Esophagus muscularis mucosa (tissue), 4 donors: Measurements from ENCODE around the gene PHAF1. TPM values are rescaled to one million over a fixed set of nuclear protein-coding genes. Genes with fewer than 3 reads are reported as not detected.
A peak's percentile ranks its signal among the peaks of the same experiment; 100 is the strongest.

ENCODE experiments used
- DNase-seq: peaks from one replicate; pipeline ENCODE4 v3.0.0-alpha.2; 2017; ENCODE audit errors: extremely low spot score
- H3K27ac ChIP-seq, 4 donors: fragments of 200-600 bp; sonication (generic); replicated peaks in 1 of 4; 1 replicate in 3 of 4; 2 replicates in 1 of 4; pipeline ENCODE4 v1.5.1; 2016 to 2019; ENCODE audit warnings: mild to moderate bottlenecking in 1 of 4
- H3K27me3 ChIP-seq, 4 donors: fragments of 200-600 bp; sonication (generic); one replicate each; pipeline versions ENCODE4 v1.5.1 to v1.6.0; 2016 to 2019
- H3K36me3 ChIP-seq, 4 donors: fragments of 200-600 bp; sonication (generic); one replicate each; pipeline ENCODE4 v1.5.1; 2016 to 2019
- H3K4me1 ChIP-seq, 4 donors: fragments of 200-600 bp; sonication (generic); one replicate each; pipeline ENCODE4 v1.5.1; 2016 to 2019
- H3K4me3 ChIP-seq, 4 donors: fragments of 200-600 bp; sonication (generic); 1 replicate in 2 of 4; 2 replicates in 2 of 4; pipeline ENCODE4 v1.5.1; 2016 to 2019; ENCODE audit warnings: mild to moderate bottlenecking in 4 of 4, moderate library complexity in 1 of 4
- H3K9me3 ChIP-seq, 4 donors: fragments of 200-600 bp; sonication (generic); 1 replicate in 3 of 4; 2 replicates in 1 of 4; pipeline ENCODE4 v1.5.1; 2016 to 2019
- CTCF ChIP-seq, 3 experiments: fragments of 200-600 bp in 2 of 3; fragments of 450-650 bp in 1 of 3; sonication (generic) in 2 of 3; IDR thresholded peaks; one replicate each; pipeline ENCODE4 v1.5.1; 2017 to 2019; ENCODE audit warnings: antibody characterized with exemption in 3 of 3, mild to moderate bottlenecking in 2 of 3, moderate library complexity in 1 of 3
- EP300 ChIP-seq: sonication (generic); formaldehyde crosslinking; IDR thresholded peaks from one replicate; pipeline ENCODE4 v1.6.1; 2017; ENCODE audit warnings: antibody characterized with exemption
- POLR2A ChIP-seq: fragments of 450-650 bp; IDR thresholded peaks from one replicate; pipeline ENCODE4 v1.6.1; 2017; ENCODE audit warnings: antibody characterized with exemption, moderate library complexity, mild to moderate bottlenecking, low read depth
- POLR2AphosphoS5 ChIP-seq, 2 donors: sonication (generic); formaldehyde crosslinking; IDR thresholded peaks; one replicate each; pipeline ENCODE4 v1.6.1; 2017; ENCODE audit warnings: antibody characterized with exemption in 2 of 2
- WGBS: methylation state at CpG from one replicate; pipeline ENCODE4 v1.1.5; 2018; 5-methylcytosine and 5-hydroxymethylcytosine counted together
- intact Hi-C: fragments of 100-400 bp; cut with DNase I; formaldehyde crosslinking; loops from one replicate; pipeline ENCODE4 v1.15.1; 2023
- total RNA-seq, 4 donors: library from RNA; depleted of rRNA; stranded (reverse); fragments of >200 nt; gene quantifications; one replicate each; pipeline versions ENCODE4 v1.1.0 to v1.2.1, GENCODE V29; 2016

The PHAF1 gene
- 10 to 100 TPM; 11.4 to 23.7 (median 17.1) TPM for total RNA-seq

- Histone ChIP-seq H3K27me3 (no peaks in the 10 kb centered on the region), H3K4me3 (peak within 1 kb of the TSS; percentile 91 to 96 (median 92)), H3K9me3 (no peaks in the 10 kb centered on the region), H3K36me3 (peaks cover 0 to 7% (median 0%) of the 10 kb centered on the region in 4 donors), H3K4me1 (peaks cover 13 to 40% (median 31%) of the 10 kb centered on the region in 4 donors), H3K27ac (peak within 1 kb of the TSS; percentile 75 to 86 (median 77))
- peak; percentile 93 to 97 for TF ChIP-seq POLR2AphosphoS5 (IDR thresholded peaks at IDR 0.05)
- TF ChIP-seq CTCF (IDR thresholded peaks at IDR 0.05), result peak in 1 of 3 experiments; percentile 30
- TF ChIP-seq EP300, result no peak
- TF ChIP-seq POLR2A, result no peak
- 0% methylated on average over 17 of the region's 63 CpGs for WGBS
- DNase-seq, result peak; percentile 97
- intact Hi-C loops, result loop anchor here (5.0 kb wide), 2 partner anchors 82 to 132 kb away; partner anchors contain the start of gene CBFB
Observed at GRCh38 chr16:67109407-67110135, at the start of gene PHAF1. Gene PHAF1, plus strand, starts transcription at chr16:67109941. Its CDS starts 235 bp downstream, at chr16:67110176.

- TF ChIP-seq POLR2AphosphoS5 (IDR thresholded peaks at IDR 0.05) (no peak), POLR2A (no peak), EP300 (no peak), CTCF (IDR thresholded peaks at IDR 0.05) (no peak)
- Histone ChIP-seq H3K36me3 (peaks cover 4 to 16% (median 14%) of the 10 kb centered on the region in 4 donors), H3K27ac (no peak overlapping the region), H3K4me1 (no peaks in the 10 kb centered on the region), H3K4me3 (no peak overlapping the region), H3K27me3 (no peaks in the 10 kb centered on the region), H3K9me3 (no peaks in the 10 kb centered on the region)
- intact Hi-C loops, result no loop called here
- DNase-seq, result no peak
- 61% methylated on average over 2 of the region's 2 CpGs for WGBS
Observed at GRCh38 chr16:67063008-67063407, 46.7 kb upstream of the PHAF1 start.

GRCh38 chr16:67068212-67068753 is 41.5 kb upstream of the PHAF1 start:
- no peak for DNase-seq
- no peaks in the 10 kb centered on the region for H3K27me3 ChIP-seq
- 98% methylated on average over 2 of the region's 2 CpGs for WGBS
- intact Hi-C loops, result no loop called here
- no peaks in the 10 kb centered on the region for H3K9me3 ChIP-seq
- no peak for TF ChIP-seq POLR2AphosphoS5 (IDR thresholded peaks at IDR 0.05)
- no peak for TF ChIP-seq EP300
- TF ChIP-seq CTCF (IDR thresholded peaks at IDR 0.05), result no peak
- no peak for TF ChIP-seq POLR2A
- no peak overlapping the region for H3K27ac ChIP-seq
- no peaks in the 10 kb centered on the region for H3K4me1 ChIP-seq
- no peak overlapping the region for H3K4me3 ChIP-seq
- peaks cover 14 to 52% (median 40%) of the 10 kb centered on the region in 4 donors for H3K36me3 ChIP-seq

GRCh38 chr16:67071476-67072048 is 38.2 kb upstream of the PHAF1 start:
- no peak overlapping the region for H3K4me3 ChIP-seq
- WGBS, result 88% methylated on average over 4 of the region's 4 CpGs
- intact Hi-C loops, result no loop called here
- no peak for DNase-seq
- no peaks in the 10 kb centered on the region for H3K27me3 ChIP-seq
- no peak for TF ChIP-seq POLR2A
- no peak for TF ChIP-seq EP300
- no peak for TF ChIP-seq POLR2AphosphoS5 (IDR thresholded peaks at IDR 0.05)
- TF ChIP-seq CTCF (IDR thresholded peaks at IDR 0.05), result no peak
- no peaks in the 10 kb centered on the region for H3K4me1 ChIP-seq
- H3K9me3 ChIP-seq, result no peaks in the 10 kb centered on the region
- H3K36me3 ChIP-seq, result peaks cover 14 to 78% (median 57%) of the 10 kb centered on the region in 4 donors
- no peak overlapping the region for H3K27ac ChIP-seq
